Neural cell (in vitro differentiated cells): ENCODE data around the gene ANKRD44.

ENCODE experiments used
- CTCF ChIP-seq: fragments of 450-650 bp; IDR thresholded peaks from 2 replicates; pipeline ENCODE4 v1.5.1; 2014; ENCODE audit warnings: antibody characterized with exemption, mild to moderate bottlenecking, moderate library complexity; ENCODE audit not compliant: poor library complexity, severe bottlenecking
- EZH2 ChIP-seq: fragments of 200-600, 300-800 bp; shearing (Covaris generic), sonication (generic); IDR thresholded peaks from 2 replicates; pipeline ENCODE4 v1.6.1; 2014; ENCODE audit warnings: antibody characterized with exemption, low read length, borderline replicate concordance, mild to moderate bottlenecking; ENCODE audit not compliant: insufficient read depth, poor library complexity, severe bottlenecking
- MXI1 ChIP-seq: fragments of 450-650 bp; conservative IDR thresholded peaks from 2 replicates; pipeline ENCODE4 v1.6.1; 2014; ENCODE audit warnings: antibody characterized with exemption, mild to moderate bottlenecking; ENCODE audit not compliant: poor library complexity, severe bottlenecking
- RAD21 ChIP-seq: fragments of 450-650 bp; conservative IDR thresholded peaks from 2 replicates; pipeline ENCODE4 v1.6.1; 2014; ENCODE audit warnings: antibody characterized with exemption, mild to moderate bottlenecking, moderate library complexity
- SMC3 ChIP-seq: fragments of 450-650 bp; conservative IDR thresholded peaks from 2 replicates; pipeline ENCODE4 v1.6.1; 2014; ENCODE audit warnings: antibody characterized with exemption, mild to moderate bottlenecking, moderate library complexity; ENCODE audit not compliant: poor library complexity

- no peak for TF ChIP-seq EZH2
- TF ChIP-seq CTCF: no peak
- no peak for TF ChIP-seq SMC3
- TF ChIP-seq RAD21: no peak
- no peak for TF ChIP-seq MXI1
Measured at GRCh38 chr2:197176522-197176921, 134.1 kb downstream of the ANKRD44 start.
